ENCODE measurements around the gene SBF2.

Gene SBF2

DNA sequence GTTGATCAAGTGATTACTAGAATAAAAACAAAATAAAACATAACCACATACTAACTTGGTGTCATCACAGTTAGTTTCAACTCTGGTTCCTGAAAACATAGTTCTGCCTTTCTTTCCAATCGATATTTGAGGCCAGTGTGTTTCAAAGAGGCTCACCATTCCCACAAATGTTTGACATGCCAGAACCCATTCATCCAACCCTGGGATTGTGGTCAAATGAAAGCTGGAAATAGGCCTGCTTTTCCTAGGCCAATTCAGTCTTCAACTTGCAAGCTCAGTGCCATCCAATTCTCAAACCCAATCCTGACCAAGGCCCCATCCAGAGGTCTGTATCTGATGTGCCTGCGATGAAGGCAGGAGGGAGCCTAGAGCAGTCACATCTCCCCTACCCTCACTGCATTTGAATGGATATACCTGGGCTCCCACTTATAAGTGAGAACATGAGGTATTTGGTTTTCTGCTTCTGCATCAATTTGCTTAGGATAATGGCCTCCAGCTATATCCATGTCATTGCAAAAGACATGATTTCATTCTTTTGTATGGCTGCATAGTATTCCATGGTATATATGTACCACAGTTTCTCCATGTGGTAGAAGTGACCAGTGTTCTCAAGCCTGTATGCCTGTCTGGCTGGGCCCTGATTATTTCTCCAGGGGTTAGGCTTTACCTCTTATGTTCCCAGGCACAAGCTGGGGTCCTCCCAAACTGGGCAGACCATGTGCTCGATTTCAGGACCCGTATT, 486.9 kb downstream of the SBF2 start:
- Histone ChIP-seq H3K9ac (ENCODE audit: low read length) (no peak overlapping the region), H3K4me2 (ENCODE audit: low read length, poor library complexity, severe bottlenecking) (peak overlapping the region; percentile 11), H3K36me3 (ENCODE audit: control insufficient read depth in 1 of 2, insufficient read depth in 2 of 2, low read depth in 1 of 2, low read length in 2 of 2) (peaks cover 14 to 59% of the 10 kb centered on the region in 2 experiments), H3K23ac (ENCODE audit: low read length in 2 of 2) (no peak overlapping the region), H2BK120ac (ENCODE audit: low read depth, low read length) (no peak overlapping the region), H3K4ac (ENCODE audit: low read depth in 1 of 2, low read length in 2 of 2) (no peak overlapping the region), H3K27ac (ENCODE audit: low read length, poor library complexity, severe bottlenecking) (no peak overlapping the region), H3K27me3 (ENCODE audit: control insufficient read depth in 1 of 2, insufficient read depth in 1 of 2, low read length in 2 of 2) (no peaks in the 10 kb centered on the region), H2BK15ac (ENCODE audit: low read depth, poor library complexity, severe bottlenecking) (no peak overlapping the region), H3K79me1 (replicated peaks; ENCODE audit: low read length, poor library complexity, severe bottlenecking) (no peaks in the 10 kb centered on the region), H3K9me3 (ENCODE audit: control insufficient read depth, low read length) (no peaks in the 10 kb centered on the region), H2AFZ (ENCODE audit: low read depth, low read length) (no peak overlapping the region), H2BK12ac (ENCODE audit: low read length in 2 of 2) (peak overlapping the region in 1 of 2 experiments; percentile 11), H2AK5ac (ENCODE audit: low read length, severe bottlenecking) (peak overlapping the region; percentile 49), H3K4me3 (ENCODE audit: insufficient read depth in 1 of 2, low read depth in 1 of 2, low read length in 2 of 2) (no peak overlapping the region), H3K4me1 (ENCODE audit: control insufficient read depth, insufficient read depth, low read depth, low read length) (peaks cover 1% of the 10 kb centered on the region), H2BK5ac (ENCODE audit: low read depth, low read length, poor library complexity, severe bottlenecking) (no peak overlapping the region), H3K18ac (ENCODE audit: low read depth in 1 of 2, low read length in 2 of 2) (peak overlapping the region; percentile 17 to 21), H4K91ac (ENCODE audit: low read length) (peak overlapping the region; percentile 3), H4K8ac (ENCODE audit: low read length) (no peak overlapping the region), H3K14ac (ENCODE audit: low read length in 2 of 2) (no peak overlapping the region)
- 100% methylated on average over 4 of the region's 4 CpGs for WGBS
- no peak for DNase-seq

DNA sequence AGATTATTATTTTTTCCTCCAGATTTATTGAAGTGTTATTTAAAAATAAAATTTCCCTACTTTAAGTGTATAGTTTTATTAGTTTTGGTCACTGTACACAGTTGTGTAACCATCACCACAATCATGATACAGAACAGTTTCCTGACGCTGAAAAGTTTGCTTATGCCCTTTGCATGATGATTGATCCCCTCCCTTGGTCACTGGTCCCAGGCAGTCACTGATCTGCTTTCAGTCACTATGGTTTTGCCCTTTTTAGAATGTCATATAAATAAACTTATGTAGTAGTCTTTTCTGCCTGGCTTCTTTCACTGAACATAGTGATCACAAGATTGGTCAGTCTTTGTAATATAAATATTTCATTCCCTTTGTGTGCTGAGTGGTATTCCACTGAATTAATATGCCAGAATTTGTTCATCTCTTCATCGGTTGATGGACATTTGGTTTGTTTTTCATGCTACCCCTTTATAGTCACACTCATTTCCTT, 489.6 kb downstream of the SBF2 start:
- no peak overlapping the region for H3K23ac ChIP-seq (ENCODE audit: low read length in 2 of 2)
- peak overlapping the region; percentile 96 for H2AK5ac ChIP-seq (ENCODE audit: low read length, severe bottlenecking)
- H2AFZ ChIP-seq (ENCODE audit: low read depth, low read length): no peak overlapping the region
- WGBS: 62% methylated on average over 2 of the region's 2 CpGs
- no peak overlapping the region for H3K4ac ChIP-seq (ENCODE audit: low read depth in 1 of 2, low read length in 2 of 2)
- peak overlapping the region; percentile 79 for H3K9ac ChIP-seq (ENCODE audit: low read length)
- no peak overlapping the region for H4K8ac ChIP-seq (ENCODE audit: low read length)
- H3K4me1 ChIP-seq (ENCODE audit: control insufficient read depth, insufficient read depth, low read depth, low read length): peaks cover 1% of the 10 kb centered on the region
- no peaks in the 10 kb centered on the region for H3K9me3 ChIP-seq (ENCODE audit: control insufficient read depth, low read length)
- H3K4me3 ChIP-seq (ENCODE audit: insufficient read depth in 1 of 2, low read depth in 1 of 2, low read length in 2 of 2): no peak overlapping the region
- no peak overlapping the region for H2BK12ac ChIP-seq (ENCODE audit: low read length in 2 of 2)
- no peak overlapping the region for H2BK5ac ChIP-seq (ENCODE audit: low read depth, low read length, poor library complexity, severe bottlenecking)
- H4K91ac ChIP-seq (ENCODE audit: low read length): no peak overlapping the region
- peak overlapping the region in 1 of 2 experiments; percentile 62 for H3K18ac ChIP-seq (ENCODE audit: low read depth in 1 of 2, low read length in 2 of 2)
- DNase-seq: peak; percentile 72
- H3K36me3 ChIP-seq (ENCODE audit: control insufficient read depth in 1 of 2, insufficient read depth in 2 of 2, low read depth in 1 of 2, low read length in 2 of 2): peaks cover 14 to 40% of the 10 kb centered on the region in 2 experiments
- no peaks in the 10 kb centered on the region for H3K27me3 ChIP-seq (ENCODE audit: control insufficient read depth in 1 of 2, insufficient read depth in 1 of 2, low read length in 2 of 2)
- H2BK15ac ChIP-seq (ENCODE audit: low read depth, poor library complexity, severe bottlenecking): no peak overlapping the region
- no peaks in the 10 kb centered on the region for H3K79me1 ChIP-seq (replicated peaks; ENCODE audit: low read length, poor library complexity, severe bottlenecking)
- no peak overlapping the region for H3K14ac ChIP-seq (ENCODE audit: low read length in 2 of 2)
- H3K4me2 ChIP-seq (ENCODE audit: low read length, poor library complexity, severe bottlenecking): no peak overlapping the region
- no peak overlapping the region for H2BK120ac ChIP-seq (ENCODE audit: low read depth, low read length)
- no peak overlapping the region for H3K27ac ChIP-seq (ENCODE audit: low read length, poor library complexity, severe bottlenecking)

DNA sequence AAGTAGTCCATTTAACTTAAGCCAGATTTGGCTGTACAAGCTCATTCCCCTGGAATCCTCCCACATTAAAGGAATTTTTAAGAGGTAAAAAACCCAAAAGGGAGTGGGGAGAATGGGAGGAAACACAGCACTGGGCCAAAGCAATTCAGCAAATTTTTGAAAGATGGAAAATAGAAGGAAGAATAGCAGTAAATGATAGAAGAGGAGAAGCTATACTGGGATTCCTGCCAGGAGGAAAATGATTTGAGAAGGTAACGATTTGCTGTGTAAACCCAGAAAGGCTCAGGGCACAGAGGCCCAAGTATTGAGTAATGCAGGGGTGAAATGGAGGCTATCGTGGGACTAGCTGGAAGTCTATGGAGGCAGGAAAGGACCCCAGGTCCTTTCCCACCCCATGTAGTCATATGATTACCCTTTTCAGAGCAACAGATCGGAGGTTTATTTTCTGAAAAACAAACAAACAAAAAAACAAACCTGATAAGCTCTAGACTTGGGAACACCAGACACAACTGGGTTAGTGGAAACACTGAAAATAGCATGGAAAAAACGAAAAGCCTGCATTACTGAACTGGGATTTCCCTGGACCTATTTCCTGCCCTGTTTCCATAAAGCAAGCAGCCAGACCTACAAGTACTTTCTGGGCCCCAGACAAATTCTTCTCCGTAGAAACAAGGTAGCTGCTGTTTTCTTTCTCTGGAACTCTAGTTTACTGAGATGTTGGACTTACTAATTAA, 490.2 kb downstream of the SBF2 start:
- no peak overlapping the region for H3K4me2 ChIP-seq (ENCODE audit: low read length, poor library complexity, severe bottlenecking)
- H3K36me3 ChIP-seq (ENCODE audit: control insufficient read depth in 1 of 2, insufficient read depth in 2 of 2, low read depth in 1 of 2, low read length in 2 of 2): peaks cover 16 to 43% of the 10 kb centered on the region in 2 experiments
- no peaks in the 10 kb centered on the region for H3K79me1 ChIP-seq (replicated peaks; ENCODE audit: low read length, poor library complexity, severe bottlenecking)
- H2BK5ac ChIP-seq (ENCODE audit: low read depth, low read length, poor library complexity, severe bottlenecking): peak overlapping the region; percentile 44
- H2AFZ ChIP-seq (ENCODE audit: low read depth, low read length): no peak overlapping the region
- H3K4ac ChIP-seq (ENCODE audit: low read depth in 1 of 2, low read length in 2 of 2): peak overlapping the region; percentile 62 to 67
- WGBS: 50% methylated on average over 4 of the region's 5 CpGs
- peak overlapping the region; percentile 79 for H3K9ac ChIP-seq (ENCODE audit: low read length)
- H3K27ac ChIP-seq (ENCODE audit: low read length, poor library complexity, severe bottlenecking): peak overlapping the region; percentile 80
- no peak overlapping the region for H3K14ac ChIP-seq (ENCODE audit: low read length in 2 of 2)
- H2BK12ac ChIP-seq (ENCODE audit: low read length in 2 of 2): peak overlapping the region in 1 of 2 experiments; percentile 73
- H3K23ac ChIP-seq (ENCODE audit: low read length in 2 of 2): no peak overlapping the region
- H4K8ac ChIP-seq (ENCODE audit: low read length): peak overlapping the region; percentile 91
- no peak overlapping the region for H2BK15ac ChIP-seq (ENCODE audit: low read depth, poor library complexity, severe bottlenecking)
- peak overlapping the region; percentile 38 to 59 for H3K18ac ChIP-seq (ENCODE audit: low read depth in 1 of 2, low read length in 2 of 2)
- no peaks in the 10 kb centered on the region for H3K27me3 ChIP-seq (ENCODE audit: control insufficient read depth in 1 of 2, insufficient read depth in 1 of 2, low read length in 2 of 2)
- H3K4me1 ChIP-seq (ENCODE audit: control insufficient read depth, insufficient read depth, low read depth, low read length): no peaks in the 10 kb centered on the region
- peak overlapping the region; percentile 95 for H2AK5ac ChIP-seq (ENCODE audit: low read length, severe bottlenecking)
- H4K91ac ChIP-seq (ENCODE audit: low read length): no peak overlapping the region
- peak overlapping the region; percentile 57 for H2BK120ac ChIP-seq (ENCODE audit: low read depth, low read length)
- DNase-seq: peak; percentile 80
- no peak overlapping the region for H3K4me3 ChIP-seq (ENCODE audit: insufficient read depth in 1 of 2, low read depth in 1 of 2, low read length in 2 of 2)
- H3K9me3 ChIP-seq (ENCODE audit: control insufficient read depth, low read length): no peaks in the 10 kb centered on the region

DNA sequence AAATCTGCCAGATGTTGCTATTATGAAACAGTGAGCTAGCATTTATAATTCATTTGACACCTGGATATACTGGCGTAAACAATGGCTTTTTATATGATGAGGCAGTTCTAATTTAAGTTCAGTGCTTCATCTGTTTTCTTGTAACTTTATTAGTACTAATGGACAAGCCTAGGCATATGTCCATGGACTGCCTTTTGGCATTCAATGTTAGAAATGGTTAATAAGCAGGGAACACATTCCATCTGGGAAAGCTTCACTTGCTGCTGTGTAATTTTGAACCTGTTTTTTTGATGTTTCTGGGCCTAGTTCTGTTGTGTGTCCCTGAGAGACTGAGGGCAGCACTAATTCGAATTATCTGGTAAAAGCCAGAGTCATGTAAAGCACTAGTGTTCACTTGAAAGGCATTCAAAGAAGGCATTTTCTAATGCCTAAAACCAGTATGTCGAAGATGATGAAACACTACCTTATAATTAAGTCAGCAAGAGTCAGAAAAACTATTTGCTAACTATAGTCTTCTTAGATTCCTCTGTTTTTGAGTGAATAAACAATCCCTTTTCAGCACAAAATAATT, 491.6 kb downstream of the SBF2 start:
- Histone ChIP-seq H2BK5ac (ENCODE audit: low read depth, low read length, poor library complexity, severe bottlenecking) (peak overlapping the region; percentile 31), H3K14ac (ENCODE audit: low read length in 2 of 2) (no peak overlapping the region), H2AK5ac (ENCODE audit: low read length, severe bottlenecking) (no peak overlapping the region), H3K4me2 (ENCODE audit: low read length, poor library complexity, severe bottlenecking) (no peak overlapping the region), H2BK15ac (ENCODE audit: low read depth, poor library complexity, severe bottlenecking) (no peak overlapping the region), H3K4ac (ENCODE audit: low read depth in 1 of 2, low read length in 2 of 2) (no peak overlapping the region), H4K91ac (ENCODE audit: low read length) (no peak overlapping the region), H3K4me1 (ENCODE audit: control insufficient read depth, insufficient read depth, low read depth, low read length) (no peaks in the 10 kb centered on the region), H4K8ac (ENCODE audit: low read length) (no peak overlapping the region), H2AFZ (ENCODE audit: low read depth, low read length) (no peak overlapping the region), H3K27me3 (ENCODE audit: control insufficient read depth in 1 of 2, insufficient read depth in 1 of 2, low read length in 2 of 2) (no peaks in the 10 kb centered on the region), H3K9me3 (ENCODE audit: control insufficient read depth, low read length) (no peaks in the 10 kb centered on the region), H3K79me1 (replicated peaks; ENCODE audit: low read length, poor library complexity, severe bottlenecking) (no peaks in the 10 kb centered on the region), H3K36me3 (ENCODE audit: control insufficient read depth in 1 of 2, insufficient read depth in 2 of 2, low read depth in 1 of 2, low read length in 2 of 2) (peaks cover 12 to 38% of the 10 kb centered on the region in 2 experiments), H2BK12ac (ENCODE audit: low read length in 2 of 2) (no peak overlapping the region), H3K23ac (ENCODE audit: low read length in 2 of 2) (no peak overlapping the region), H3K18ac (ENCODE audit: low read depth in 1 of 2, low read length in 2 of 2) (peak overlapping the region in 1 of 2 experiments; percentile 66), H2BK120ac (ENCODE audit: low read depth, low read length) (no peak overlapping the region), H3K27ac (ENCODE audit: low read length, poor library complexity, severe bottlenecking) (peak overlapping the region; percentile 88), H3K4me3 (ENCODE audit: insufficient read depth in 1 of 2, low read depth in 1 of 2, low read length in 2 of 2) (no peak overlapping the region), H3K9ac (ENCODE audit: low read length) (peak overlapping the region; percentile 79)
- peak; percentile 72 for DNase-seq
- 42% methylated on average over 2 of the region's 3 CpGs for WGBS

Data from mesenchymal stem cell (in vitro differentiated cells and primary cell).